GM13976 (cell line): Measurements from ENCODE around the gene ZMYND12.
A peak's percentile ranks its signal among the peaks of the same experiment; 100 is the strongest.

Experiments
- DNase-seq: peaks from one replicate; pipeline ENCODE4 v3.0.0; 2012; ENCODE audit warnings: low spot score
- in situ Hi-C: fragments of 300-500 bp; cut with MboI; formaldehyde crosslinking; loops from one replicate; pipeline ENCODE4 v1.12.0; 2022; ENCODE audit warnings: low sequenced_read_pairs, mixed read lengths, inconsistent platforms; ENCODE audit not compliant: unreplicated experiment
- TF ChIP-seq, protein P1 (sequence below): IDR thresholded peaks from 2 replicates; pipeline ENCODE4 v1.5.1; 2012; ENCODE audit warnings: borderline replicate concordance, mild to moderate bottlenecking; ENCODE audit not compliant: insufficient read depth; ENCODE audit errors: extremely low read depth, missing control alignments, control extremely low read depth

Gene ZMYND12

DNA sequence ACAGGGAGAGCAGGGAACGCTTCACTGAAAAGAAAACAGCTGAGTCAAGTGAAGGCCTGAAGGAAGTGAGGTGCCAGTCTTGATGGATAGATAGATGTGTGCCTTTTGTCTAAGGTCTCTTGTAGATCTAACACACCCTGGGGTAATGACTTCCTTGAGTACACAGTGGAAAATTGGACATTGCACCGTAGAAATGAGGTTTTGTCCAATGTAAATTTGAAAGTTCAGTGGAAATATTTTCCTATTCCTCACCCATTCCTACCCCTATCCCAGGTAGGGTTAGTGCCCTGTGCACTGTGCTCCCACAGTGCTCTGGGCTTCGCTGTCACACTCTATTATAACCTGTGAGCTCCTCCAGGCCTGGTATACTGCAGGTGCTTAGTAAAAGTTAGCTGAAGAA lies 24.3 kb downstream of the ZMYND12 start:
- TF ChIP-seq, protein P1, sequence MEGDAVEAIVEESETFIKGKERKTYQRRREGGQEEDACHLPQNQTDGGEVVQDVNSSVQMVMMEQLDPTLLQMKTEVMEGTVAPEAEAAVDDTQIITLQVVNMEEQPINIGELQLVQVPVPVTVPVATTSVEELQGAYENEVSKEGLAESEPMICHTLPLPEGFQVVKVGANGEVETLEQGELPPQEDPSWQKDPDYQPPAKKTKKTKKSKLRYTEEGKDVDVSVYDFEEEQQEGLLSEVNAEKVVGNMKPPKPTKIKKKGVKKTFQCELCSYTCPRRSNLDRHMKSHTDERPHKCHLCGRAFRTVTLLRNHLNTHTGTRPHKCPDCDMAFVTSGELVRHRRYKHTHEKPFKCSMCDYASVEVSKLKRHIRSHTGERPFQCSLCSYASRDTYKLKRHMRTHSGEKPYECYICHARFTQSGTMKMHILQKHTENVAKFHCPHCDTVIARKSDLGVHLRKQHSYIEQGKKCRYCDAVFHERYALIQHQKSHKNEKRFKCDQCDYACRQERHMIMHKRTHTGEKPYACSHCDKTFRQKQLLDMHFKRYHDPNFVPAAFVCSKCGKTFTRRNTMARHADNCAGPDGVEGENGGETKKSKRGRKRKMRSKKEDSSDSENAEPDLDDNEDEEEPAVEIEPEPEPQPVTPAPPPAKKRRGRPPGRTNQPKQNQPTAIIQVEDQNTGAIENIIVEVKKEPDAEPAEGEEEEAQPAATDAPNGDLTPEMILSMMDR, result no peak
- in situ Hi-C loops, result no loop called here
- no peak for DNase-seq

DNA sequence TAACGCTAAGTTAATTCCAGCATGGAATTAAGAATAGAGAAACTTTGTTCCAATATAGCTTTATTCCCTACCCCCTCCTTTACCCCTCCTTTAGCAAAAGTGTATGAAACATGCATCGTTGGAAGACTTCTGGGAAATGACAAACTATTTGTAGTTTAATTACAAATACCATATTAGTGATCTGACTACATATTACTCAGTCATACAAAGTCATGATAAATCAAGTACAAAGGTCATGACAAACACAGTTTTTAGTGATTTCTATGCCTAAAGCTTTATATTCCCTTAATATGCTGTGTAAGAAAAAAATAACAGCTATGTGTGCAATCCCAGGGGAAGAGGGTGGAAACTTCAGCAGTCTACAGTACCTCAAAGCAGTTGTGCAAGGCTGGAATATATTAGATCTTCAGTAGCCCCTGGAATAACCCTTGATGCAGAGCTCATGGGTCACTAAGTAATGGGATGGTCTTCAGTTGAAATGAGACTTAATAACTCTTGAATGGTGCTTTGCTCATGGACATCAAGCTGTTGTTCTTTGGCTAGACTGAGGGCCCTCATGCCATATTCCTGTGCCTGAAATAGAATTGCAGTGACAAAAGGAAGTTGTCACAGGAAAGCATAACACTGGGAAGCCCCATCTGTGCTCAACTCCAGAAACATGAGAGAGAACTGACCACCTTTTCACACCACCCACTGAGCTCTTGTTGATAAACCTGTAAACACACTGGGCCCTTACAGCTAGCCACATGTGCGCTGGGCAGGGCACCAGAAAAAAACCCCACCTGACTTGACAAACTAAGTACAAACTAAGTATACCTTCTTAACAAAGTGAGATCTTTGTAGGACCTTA lies 25.3 kb downstream of the ZMYND12 start:
- in situ Hi-C loops, result no loop called here
- TF ChIP-seq, protein P1, result no peak
- peak; percentile 43 for DNase-seq

DNA sequence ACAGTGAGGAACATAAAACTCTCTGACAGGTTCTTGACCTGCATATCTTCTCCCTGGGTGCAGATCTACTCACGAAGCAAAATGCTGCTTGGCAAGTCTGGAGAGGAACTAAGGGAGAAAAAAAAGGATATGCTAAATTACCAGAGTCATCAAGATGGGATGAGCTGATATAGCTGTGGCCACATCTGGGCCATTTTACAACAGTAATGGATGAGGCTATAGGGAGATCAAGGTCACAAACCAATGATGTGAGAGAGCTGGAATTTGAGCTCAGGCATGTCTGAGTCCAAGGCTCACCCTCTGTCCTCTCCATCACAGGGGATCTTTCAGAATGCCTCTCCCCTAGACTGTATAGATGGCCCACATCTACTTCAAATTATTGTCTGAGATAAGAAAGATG lies 26.2 kb downstream of the ZMYND12 start:
- in situ Hi-C loops, result no loop called here
- TF ChIP-seq, protein P1, result no peak
- no peak for DNase-seq

DNA sequence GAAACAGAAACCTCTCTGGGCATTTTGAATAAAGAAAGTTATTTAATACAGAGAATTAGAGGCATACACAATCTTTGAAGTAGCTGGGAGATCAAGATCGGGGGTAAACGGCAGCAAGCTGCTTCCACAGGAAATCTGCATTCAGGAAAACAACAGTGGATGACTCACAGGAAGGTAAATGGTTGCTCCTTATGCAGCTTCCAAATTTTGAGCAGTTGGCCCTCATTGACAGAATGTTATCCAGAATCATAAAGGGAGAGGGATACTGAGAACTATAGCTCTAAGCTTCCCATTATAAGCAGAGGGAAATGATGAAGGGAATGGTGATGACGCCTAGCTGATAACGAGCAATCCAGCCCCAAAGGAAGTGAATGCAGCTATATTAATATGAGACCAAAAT lies 28.6 kb downstream of the ZMYND12 start:
- in situ Hi-C loops, result no loop called here
- TF ChIP-seq, protein P1, result no peak
- no peak for DNase-seq

DNA sequence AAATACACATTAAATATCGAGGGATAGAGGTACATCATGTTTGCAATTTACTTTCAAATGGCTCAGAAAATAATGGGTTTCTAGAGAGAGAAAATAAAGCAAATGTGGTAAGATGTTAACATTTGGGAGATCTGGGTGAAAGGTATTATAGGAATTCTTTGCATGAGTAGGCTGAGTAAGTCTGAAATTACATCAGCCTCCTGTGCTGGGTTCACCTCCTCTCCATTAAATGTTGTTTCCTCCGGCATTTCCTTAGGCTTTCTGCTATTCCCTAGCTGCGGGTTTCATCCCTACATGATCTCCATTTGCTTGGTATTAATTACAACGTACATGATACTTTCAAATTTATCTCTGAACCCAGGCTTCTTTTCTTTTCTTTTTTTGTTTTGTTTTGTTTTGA lies 31.6 kb downstream of the ZMYND12 start:
- in situ Hi-C loops, result no loop called here
- TF ChIP-seq, protein P1, result no peak
- DNase-seq, result no peak

DNA sequence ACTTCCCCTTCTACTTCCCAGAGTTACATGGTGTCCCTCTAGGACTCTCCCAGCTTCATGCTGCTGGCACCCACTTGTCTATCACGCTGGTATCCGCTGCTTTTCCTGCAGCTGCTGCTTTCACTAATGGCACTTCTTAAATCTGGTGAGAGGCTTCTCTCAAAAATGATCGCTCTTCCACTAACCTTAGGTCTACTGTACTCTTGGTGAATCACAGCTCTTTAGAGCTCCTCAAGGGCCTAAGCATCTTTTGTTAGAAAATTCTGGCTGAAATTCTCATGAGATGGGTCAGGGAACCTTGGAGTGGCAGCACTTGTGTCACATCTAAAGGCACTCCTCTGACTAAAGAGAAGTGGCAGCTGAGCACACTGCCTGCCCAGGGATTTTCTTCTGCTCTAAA lies 32.1 kb downstream of the ZMYND12 start:
- in situ Hi-C loops, result no loop called here
- no peak for DNase-seq
- TF ChIP-seq, protein P1, result no peak
